ENCODE results near the gene CMTM4.

Gene CMTM4

GRCh38 chr16:66696669-66697630 is at the start of gene CMTM4:
Gene CMTM4 (minus strand): TSS chr16:66696743. CDS start chr16:66696525, 218 bp downstream.
- DNase-seq, result peak; percentile 82

- no peak for DNase-seq
These were observed 49.5 kb upstream of the CMTM4 start for GRCh38 chr16:66746048-66746447.

- no peak for DNase-seq
These were observed 45.6 kb upstream of the CMTM4 start for GRCh38 chr16:66741950-66742808.

- peak; percentile 2 for DNase-seq
These were observed 44.8 kb upstream of the CMTM4 start for GRCh38 chr16:66741169-66741900.

GRCh38 chr16:66740533-66740932 is 44.0 kb upstream of the CMTM4 start:
- DNase-seq, result no peak

- DNase-seq, result no peak
These were observed 43.5 kb upstream of the CMTM4 start for GRCh38 chr16:66740010-66740409.

GRCh38 chr16:66735891-66736290 is 39.3 kb upstream of the CMTM4 start:
- no peak for DNase-seq

GRCh38 chr16:66731101-66731500 is 34.6 kb upstream of the CMTM4 start:
- DNase-seq, result no peak

GRCh38 chr16:66728804-66729203 is 32.3 kb upstream of the CMTM4 start:
- DNase-seq, result no peak

- DNase-seq, result peak; percentile 3
These were observed 31.7 kb upstream of the CMTM4 start for GRCh38 chr16:66728117-66728787.

- DNase-seq, result no peak
These were observed 24.2 kb upstream of the CMTM4 start for GRCh38 chr16:66720766-66721165.

GRCh38 chr16:66719246-66719645 is 22.7 kb upstream of the CMTM4 start:
- no peak for DNase-seq

GRCh38 chr16:66717776-66718175 is 21.2 kb upstream of the CMTM4 start:
- DNase-seq, result no peak

GRCh38 chr16:66717112-66717675 is 20.7 kb upstream of the CMTM4 start:
- peak; percentile 24 for DNase-seq

- DNase-seq, result peak; percentile 4
These were observed 18.2 kb upstream of the CMTM4 start for GRCh38 chr16:66714654-66715307.

- DNase-seq, result no peak
These were observed 17.5 kb upstream of the CMTM4 start for GRCh38 chr16:66714062-66714461.

GRCh38 chr16:66713076-66713475 is 16.5 kb upstream of the CMTM4 start:
- no peak for DNase-seq

GRCh38 chr16:66712512-66712911 is 16.0 kb upstream of the CMTM4 start:
- DNase-seq, result no peak

- no peak for DNase-seq
These were observed 15.0 kb upstream of the CMTM4 start for GRCh38 chr16:66711581-66711980.

- no peak for DNase-seq
These were observed 9.9 kb upstream of the CMTM4 start for GRCh38 chr16:66706506-66706880.

- no peak for DNase-seq
These were observed 9.4 kb upstream of the CMTM4 start for GRCh38 chr16:66705790-66706505.
